Stomach (tissue), 4 donors: ENCODE measurements around the gene PANK1.

Experiments used
- CTCF ChIP-seq, 7 experiments: fragments of 450-650 bp in 4 of 7; fragments of 200-600 bp in 3 of 7; sonication (generic) in 3 of 7; IDR thresholded peaks; one replicate each; pipeline ENCODE4 v1.5.1; 2016 to 2019; ENCODE audit warnings: antibody characterized with exemption in 7 of 7, control low read depth in 2 of 7, mild to moderate bottlenecking in 1 of 7
- POLR2A ChIP-seq, 4 donors: fragments of 450-650 bp; IDR thresholded peaks; one replicate each; pipeline ENCODE4 v1.6.1; 2016; ENCODE audit warnings: antibody characterized with exemption in 4 of 4, control low read depth in 2 of 4, mild to moderate bottlenecking in 1 of 4, moderate library complexity in 1 of 4
- POLR2AphosphoS5 ChIP-seq, 3 donors: sonication (generic); formaldehyde crosslinking; IDR thresholded peaks; one replicate each; pipeline ENCODE4 v1.6.1; 2016; ENCODE audit warnings: antibody characterized with exemption in 3 of 3

- TF ChIP-seq CTCF (IDR thresholded peaks at IDR 0.05) = no peak
- TF ChIP-seq POLR2A (IDR thresholded peaks at IDR 0.05) = no peak
- no peak for TF ChIP-seq POLR2AphosphoS5 (IDR thresholded peaks at IDR 0.05)
Measured at GRCh38 chr10:89684604-89685003, 39.6 kb upstream of the PANK1 start.
